Measurements from ENCODE around the gene XRCC5. TPM values are rescaled to one million over a fixed set of nuclear protein-coding genes. Genes with fewer than 3 reads are reported as not detected.
"Not testable (repeated sequence)": the region's sequence is repeated elsewhere in the genome, so short reads cannot be mapped to it uniquely, and the experiment has no call there.

XRCC5 gene
- total and polyA plus RNA-seq, 8 donors = 29.0 to 117 (median 88.1) TPM

- Histone ChIP-seq H3K4me3 (no peak overlapping the region), H3K4me1 (peaks cover 0 to 6% (median 4%) of the 10 kb centered on the region in 3 donors), H3K9me3 (no peaks in the 10 kb centered on the region), H3K27me3 (no peaks in the 10 kb centered on the region), H3K27ac (no peak overlapping the region), H3K36me3 (no peaks in the 10 kb centered on the region)
- TF ChIP-seq CTCF (IDR thresholded peaks at IDR 0.05) = no peak
- DNase-seq = no peak
- WGBS, 2 donors = 45 to 62% methylated on average over 1 of the region's 1 CpG
- ATAC-seq = no peak
- intact Hi-C loops (cut with DNase I) = no loop called here
- FAIRE-seq = no peak
Observed at GRCh38 chr2:216074380-216074779, 34.8 kb upstream of the XRCC5 start.

- WGBS, 2 donors = 90 to 93% methylated on average over 1 of the region's 1 CpG
- H3K36me3 ChIP-seq = no peaks in the 10 kb centered on the region
- no peak overlapping the region for H3K4me3 ChIP-seq
- FAIRE-seq (no peak), ATAC-seq (no peak), DNase-seq (no peak)
- TF ChIP-seq CTCF (IDR thresholded peaks at IDR 0.05) = no peak
- H3K27me3 ChIP-seq = no peaks in the 10 kb centered on the region
- H3K4me1 ChIP-seq = peaks cover 0 to 6% (median 4%) of the 10 kb centered on the region in 3 donors
- no peaks in the 10 kb centered on the region for H3K9me3 ChIP-seq
- H3K27ac ChIP-seq = no peak overlapping the region
- intact Hi-C loops (cut with DNase I) = no loop called here
Observed at GRCh38 chr2:216074794-216075193, 34.4 kb upstream of the XRCC5 start.

- Histone ChIP-seq H3K36me3 (no peaks in the 10 kb centered on the region), H3K9me3 (no peaks in the 10 kb centered on the region), H3K4me1 (peaks cover 0 to 10% (median 6%) of the 10 kb centered on the region in 3 donors), H3K27ac (peak overlapping the region in 3 of 4 donors; percentile 16 to 55 (median 16)), H3K4me3 (no peak overlapping the region), H3K27me3 (no peaks in the 10 kb centered on the region)
- no peak for TF ChIP-seq CTCF (IDR thresholded peaks at IDR 0.05)
- no peak for DNase-seq
- 56 to 58% methylated on average over 6 of the region's 6 CpGs for WGBS, 2 donors
- intact Hi-C loops (cut with DNase I) = no loop called here
- FAIRE-seq = no peak
- peak; percentile 24 to 54 (median 36) for ATAC-seq
Observed at GRCh38 chr2:216075510-216076485, 33.4 kb upstream of the XRCC5 start.

- no peaks in the 10 kb centered on the region for H3K9me3 ChIP-seq
- no peaks in the 10 kb centered on the region for H3K27me3 ChIP-seq
- H3K36me3 ChIP-seq = no peaks in the 10 kb centered on the region
- intact Hi-C loops (cut with DNase I) = no loop called here
- no peak for TF ChIP-seq CTCF (IDR thresholded peaks at IDR 0.05)
- DNase-seq (no peak), FAIRE-seq (peak; percentile 53), ATAC-seq (no peak)
- H3K4me1 ChIP-seq = peaks cover 0 to 14% (median 6%) of the 10 kb centered on the region in 3 donors
- no peak overlapping the region for H3K4me3 ChIP-seq
- no peak overlapping the region for H3K27ac ChIP-seq
- WGBS, 2 donors = 35 to 49% methylated on average over 1 of the region's 1 CpG
Observed at GRCh38 chr2:216078776-216079175, 30.4 kb upstream of the XRCC5 start.

- H3K36me3 ChIP-seq; ATAC-seq; H3K27me3 ChIP-seq; FAIRE-seq; H3K9me3 ChIP-seq; DNase-seq; intact Hi-C loops (cut with DNase I); H3K27ac ChIP-seq; H3K4me3 ChIP-seq: not testable (repeated sequence)
- WGBS, 2 donors = 96 to 98% methylated on average over 10 of the region's 10 CpGs
- H3K4me1 ChIP-seq = peaks cover 0 to 13% (median 6%) of the 10 kb centered on the region in 3 donors
Observed at GRCh38 chr2:216080048-216080447, 29.1 kb upstream of the XRCC5 start.

All from pancreas (tissue), 10 donors.